Upper lobe of left lung (tissue), 6 donors: ENCODE measurements around the gene MGME1. TPM values are rescaled to one million over a fixed set of nuclear protein-coding genes. Genes with fewer than 3 reads are reported as not detected.

Experiments used
- ATAC-seq, 2 donors: fragments of 200-7000 bp; cut with Tn5 transposase; one replicate each; pipeline ENCODE4 v1.9.1; 2022; ENCODE audit warnings: mild to moderate bottlenecking in 2 of 2, moderate library complexity in 2 of 2; ENCODE audit not compliant: low FRiP score in 2 of 2
- DNase-seq, 2 donors: peaks; one replicate each; pipeline ENCODE4 v3.0.0-alpha.2; 2019 to 2020
- H3K27ac ChIP-seq, 4 donors: fragments of 200-600 bp; sonication (generic); one replicate each; pipeline ENCODE4 v1.5.1; 2016 to 2019
- H3K27me3 ChIP-seq, 4 donors: fragments of 200-600 bp; sonication (generic); one replicate each; pipeline ENCODE4 v1.5.1; 2017 to 2019
- H3K36me3 ChIP-seq, 4 donors: fragments of 200-600 bp; sonication (generic); one replicate each; pipeline ENCODE4 v1.5.1; 2016 to 2019
- H3K4me1 ChIP-seq, 4 donors: fragments of 200-600 bp; sonication (generic); one replicate each; pipeline ENCODE4 v1.5.1; 2018 to 2019
- H3K4me3 ChIP-seq, 4 donors: fragments of 200-600 bp; sonication (generic); one replicate each; pipeline ENCODE4 v1.5.1; 2017 to 2019; ENCODE audit warnings: mild to moderate bottlenecking in 2 of 4, moderate library complexity in 1 of 4
- H3K9me3 ChIP-seq, 4 donors: fragments of 200-600 bp; sonication (generic); one replicate each; pipeline ENCODE4 v1.5.1; 2018 to 2019
- CTCF ChIP-seq, 6 experiments: fragments of 450-650 bp in 4 of 6; fragments of 200-600 bp in 2 of 6; sonication (generic) in 2 of 6; IDR thresholded peaks; one replicate each; pipeline ENCODE4 v1.5.1; 2016 to 2019; ENCODE audit warnings: antibody characterized with exemption in 6 of 6
- EP300 ChIP-seq, 4 donors: sonication (generic); formaldehyde crosslinking; IDR thresholded peaks; one replicate each; pipeline ENCODE4 v1.5.1; 2017; ENCODE audit warnings: antibody characterized with exemption in 4 of 4, control low read depth in 2 of 4
- POLR2A ChIP-seq, 4 donors: fragments of 450-650 bp; IDR thresholded peaks; one replicate each; pipeline ENCODE4 v1.5.1; 2016 to 2017; ENCODE audit warnings: antibody characterized with exemption in 4 of 4, mild to moderate bottlenecking in 2 of 4
- POLR2AphosphoS5 ChIP-seq, 2 donors: sonication (generic); formaldehyde crosslinking; IDR thresholded peaks; one replicate each; pipeline ENCODE4 v1.5.1; 2017; ENCODE audit warnings: antibody characterized with exemption in 2 of 2
- WGBS, 2 donors: methylation state at CpG; one replicate each; pipeline ENCODE4 v1.1.5; 2017 to 2018; 5-methylcytosine and 5-hydroxymethylcytosine counted together
- total RNA-seq, 6 donors: library from RNA; depleted of rRNA in 4 of 6; stranded (reverse); fragments of >200 nt in 4 of 6; gene quantifications; one replicate each; pipeline versions ENCODE4 v1.1.0 to v1.2.1, GENCODE V29; 2016 to 2021
- donor health status: DM: no; HTN: no; CAD: no; lungs with moderate emphysema.
- donor health status: DM: no; HTN: yes; CAD: no; lungs with severe emphysema.

The MGME1 gene
- total RNA-seq, 6 donors from 2014 or later = 9.4 to 22.0 (median 13.3) TPM

- peaks cover 0 to 4% (median 0%) of the 10 kb centered on the region in 4 donors for H3K36me3 ChIP-seq
- WGBS, 2 donors = 79 to 85% methylated on average over 8 of the region's 8 CpGs
- no peaks in the 10 kb centered on the region for H3K4me1 ChIP-seq
- no peak overlapping the region for H3K4me3 ChIP-seq
- no peaks in the 10 kb centered on the region for H3K9me3 ChIP-seq
- H3K27ac ChIP-seq = no peak overlapping the region
- TF ChIP-seq POLR2AphosphoS5 (IDR thresholded peaks at IDR 0.05) (no peak), EP300 (IDR thresholded peaks at IDR 0.05) (no peak), POLR2A (IDR thresholded peaks at IDR 0.05) (no peak), CTCF (IDR thresholded peaks at IDR 0.05) (no peak)
- no peaks in the 10 kb centered on the region for H3K27me3 ChIP-seq
- ATAC-seq (no peak), DNase-seq (no peak)
Measured at GRCh38 chr20:18030020-18030419, 61.2 kb downstream of the MGME1 start.

- ATAC-seq = no peak
Measured at GRCh38 chr20:18031050-18031449, 62.2 kb downstream of the MGME1 start.

GRCh38 chr20:18031888-18032509 lies 63.2 kb downstream of the MGME1 start:
- Histone ChIP-seq H3K4me1 (no peaks in the 10 kb centered on the region), H3K9me3 (no peaks in the 10 kb centered on the region), H3K36me3 (peaks cover 0 to 4% (median 0%) of the 10 kb centered on the region in 4 donors), H3K27ac (no peak overlapping the region), H3K27me3 (no peaks in the 10 kb centered on the region), H3K4me3 (no peak overlapping the region)
- ATAC-seq (no peak), DNase-seq (no peak)
- TF ChIP-seq POLR2A (IDR thresholded peaks at IDR 0.05) = no peak
- TF ChIP-seq CTCF (IDR thresholded peaks at IDR 0.05) = no peak
- TF ChIP-seq POLR2AphosphoS5 (IDR thresholded peaks at IDR 0.05) = no peak
- TF ChIP-seq EP300 (IDR thresholded peaks at IDR 0.05) = no peak
- WGBS, 2 donors = 79 to 88% methylated on average over 7 of the region's 7 CpGs

More at GRCh38 chr20:18031050-18031449, 62.2 kb downstream of the MGME1 start:
- 89 to 98% methylated on average over 9 to 15 of the region's 15 CpGs for WGBS, 2 donors
- Histone ChIP-seq H3K36me3 (peaks cover 0 to 4% (median 0%) of the 10 kb centered on the region in 4 donors), H3K27ac (no peak overlapping the region), H3K4me3 (no peak overlapping the region), H3K4me1 (no peaks in the 10 kb centered on the region), H3K27me3 (no peaks in the 10 kb centered on the region), H3K9me3 (no peaks in the 10 kb centered on the region)
- DNase-seq = no peak
- no peak for TF ChIP-seq EP300 (IDR thresholded peaks at IDR 0.05)
- TF ChIP-seq POLR2AphosphoS5 (IDR thresholded peaks at IDR 0.05) = no peak
- TF ChIP-seq POLR2A (IDR thresholded peaks at IDR 0.05) = no peak
- TF ChIP-seq CTCF (IDR thresholded peaks at IDR 0.05) = no peak

- Histone ChIP-seq H3K27ac (no peak overlapping the region), H3K36me3 (peaks cover 0 to 4% (median 0%) of the 10 kb centered on the region in 4 donors), H3K9me3 (no peaks in the 10 kb centered on the region), H3K4me1 (no peaks in the 10 kb centered on the region), H3K27me3 (no peaks in the 10 kb centered on the region), H3K4me3 (no peak overlapping the region)
- no peak for DNase-seq
- TF ChIP-seq POLR2AphosphoS5 (IDR thresholded peaks at IDR 0.05) (no peak), EP300 (IDR thresholded peaks at IDR 0.05) (no peak), CTCF (IDR thresholded peaks at IDR 0.05) (no peak), POLR2A (IDR thresholded peaks at IDR 0.05) (no peak)
- ATAC-seq = no peak
- 72 to 74% methylated on average over 17 of the region's 17 CpGs for WGBS, 2 donors
Measured at GRCh38 chr20:18032977-18033892, 64.4 kb downstream of the MGME1 start.
